ENCODE measurements around the gene ST7.

ST7 gene

DNA sequence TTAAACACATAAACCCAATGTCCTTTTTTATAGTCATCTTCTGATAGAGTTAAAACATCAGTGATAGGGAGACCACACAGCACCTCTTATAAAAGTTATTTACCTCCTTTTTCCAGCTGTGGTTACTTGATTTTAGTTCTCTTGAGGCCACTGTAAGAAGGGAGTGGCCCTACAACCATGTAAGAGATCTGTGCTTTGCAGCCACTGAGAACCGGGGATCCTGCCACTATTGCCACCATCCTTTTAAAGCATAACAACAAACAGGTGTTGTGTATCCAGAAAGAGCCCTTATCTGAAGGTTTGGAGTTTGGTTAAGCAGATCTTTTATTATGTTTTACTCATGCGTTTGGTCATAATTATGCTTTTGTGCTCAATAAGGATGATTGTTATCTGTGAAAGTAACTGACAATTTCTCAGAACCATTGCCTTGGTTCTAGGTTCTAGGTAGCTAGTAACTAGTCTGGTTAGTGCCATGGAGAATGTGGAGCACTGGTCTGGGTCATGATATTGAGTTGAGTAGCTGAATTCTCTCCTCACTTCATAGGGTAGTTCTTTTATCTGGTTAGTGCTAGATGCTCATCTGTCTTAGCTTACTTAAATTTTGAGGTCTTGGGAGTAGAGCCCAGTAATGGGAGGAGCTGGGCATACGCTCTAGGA lies 56.5 kb downstream of the ST7 start:
- H3K9me3 ChIP-seq (ENCODE audit: control insufficient read depth in 2 of 2, low read length in 2 of 2) = no peaks in the 10 kb centered on the region
- H3K4me1 ChIP-seq (ENCODE audit: control insufficient read depth, insufficient read depth, low read length) = no peaks in the 10 kb centered on the region
- no peak overlapping the region for H3K27ac ChIP-seq (ENCODE audit: low read length)
- no peak overlapping the region for H3K9ac ChIP-seq (ENCODE audit: low read length in 2 of 2)
- no peak overlapping the region for H3K4me3 ChIP-seq (ENCODE audit: low read length in 2 of 2)
- no peaks in the 10 kb centered on the region for H3K36me3 ChIP-seq (ENCODE audit: control insufficient read depth in 2 of 2, insufficient read depth in 2 of 2, low read length in 2 of 2)
- H3K27me3 ChIP-seq (ENCODE audit: control insufficient read depth in 1 of 2, insufficient read depth in 2 of 2, low read length in 2 of 2) = no peaks in the 10 kb centered on the region

DNA sequence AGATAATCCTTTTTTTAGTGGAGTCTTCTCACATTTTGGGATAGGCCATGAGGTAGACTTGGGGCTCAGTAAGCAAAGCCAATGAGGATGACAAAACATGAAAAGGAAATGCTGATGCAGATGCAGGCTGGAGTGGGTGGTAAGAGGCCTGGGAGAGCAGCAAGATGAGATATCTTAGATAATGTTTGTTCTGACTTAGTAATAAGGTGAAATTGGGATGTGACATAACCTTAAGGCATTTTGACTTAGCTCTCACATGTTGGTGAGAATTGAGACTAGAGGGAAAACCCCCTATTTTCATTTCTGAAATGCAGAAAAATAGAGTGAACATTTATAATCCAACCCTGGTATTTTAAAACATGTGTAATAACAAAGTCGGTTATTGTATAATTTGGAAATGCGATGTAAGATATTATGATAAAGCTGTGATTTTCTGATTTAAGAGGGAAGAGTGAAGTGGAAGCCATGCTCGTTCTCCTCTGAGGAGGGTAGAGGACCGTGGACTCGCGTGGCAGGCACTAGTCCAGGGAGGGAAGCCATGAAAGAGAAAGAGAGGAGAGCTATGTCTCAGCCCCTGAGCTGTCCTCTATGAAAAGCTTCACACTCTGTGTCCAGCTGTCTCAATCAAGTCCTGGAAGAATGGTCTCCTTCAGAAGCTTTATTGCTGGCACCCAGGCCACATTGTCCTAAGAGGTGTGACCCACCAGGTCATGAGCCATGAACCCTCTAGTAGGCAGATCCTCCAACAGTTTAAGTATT lies 57.3 kb downstream of the ST7 start:
- H3K4me1 ChIP-seq (ENCODE audit: control insufficient read depth, insufficient read depth, low read length) = no peaks in the 10 kb centered on the region
- H3K36me3 ChIP-seq (ENCODE audit: control insufficient read depth in 2 of 2, insufficient read depth in 2 of 2, low read length in 2 of 2) = no peaks in the 10 kb centered on the region
- no peak overlapping the region for H3K4me3 ChIP-seq (ENCODE audit: low read length in 2 of 2)
- no peak overlapping the region for H3K27ac ChIP-seq (ENCODE audit: low read length)
- no peaks in the 10 kb centered on the region for H3K9me3 ChIP-seq (ENCODE audit: control insufficient read depth in 2 of 2, low read length in 2 of 2)
- H3K27me3 ChIP-seq (ENCODE audit: control insufficient read depth in 1 of 2, insufficient read depth in 2 of 2, low read length in 2 of 2) = no peaks in the 10 kb centered on the region
- no peak overlapping the region for H3K9ac ChIP-seq (ENCODE audit: low read length in 2 of 2)

DNA sequence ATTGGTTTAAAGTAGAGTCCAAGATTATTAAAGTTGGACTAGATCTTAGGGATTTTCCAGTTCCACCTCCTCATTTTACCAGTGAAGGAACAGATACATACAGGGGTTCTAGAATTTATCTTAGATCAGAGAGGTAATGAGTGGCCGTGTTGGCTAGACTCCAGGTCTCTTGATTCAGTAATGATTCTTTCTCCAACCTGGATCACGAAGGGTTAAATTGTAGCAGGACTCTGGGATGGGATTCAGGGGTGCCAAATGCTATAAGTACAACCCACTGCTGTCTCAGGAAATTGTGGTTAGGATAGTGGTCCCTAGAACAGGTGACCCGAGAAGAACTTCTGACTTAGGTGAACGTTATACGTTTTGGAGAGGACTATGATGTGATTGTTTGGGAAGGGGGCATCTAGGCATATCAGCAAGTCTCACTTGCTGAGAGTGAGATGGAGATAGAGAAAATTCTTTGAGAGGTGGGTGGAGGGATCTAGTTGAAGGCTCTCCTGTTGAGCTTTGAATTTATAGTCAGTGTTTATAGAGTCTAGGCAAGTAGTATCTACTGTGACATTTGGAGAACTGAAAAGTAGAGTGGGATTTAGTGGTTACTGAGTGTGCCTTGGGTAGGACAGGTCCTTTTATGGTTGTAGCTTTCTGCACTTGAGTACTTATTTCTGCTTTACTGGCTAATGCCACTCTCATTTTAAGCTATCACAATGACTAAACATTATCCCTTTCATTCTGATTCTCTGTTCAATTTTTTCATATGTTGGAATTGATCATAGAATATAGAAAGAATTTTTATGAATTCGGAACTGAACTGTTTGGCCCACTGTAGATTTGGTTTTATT lies 58.3 kb downstream of the ST7 start:
- no peak overlapping the region for H3K9ac ChIP-seq (ENCODE audit: low read length in 2 of 2)
- no peaks in the 10 kb centered on the region for H3K36me3 ChIP-seq (ENCODE audit: control insufficient read depth in 2 of 2, insufficient read depth in 2 of 2, low read length in 2 of 2)
- no peak overlapping the region for H3K27ac ChIP-seq (ENCODE audit: low read length)
- H3K4me3 ChIP-seq (ENCODE audit: low read length in 2 of 2) = no peak overlapping the region
- H3K9me3 ChIP-seq (ENCODE audit: control insufficient read depth in 2 of 2, low read length in 2 of 2) = no peaks in the 10 kb centered on the region
- H3K4me1 ChIP-seq (ENCODE audit: control insufficient read depth, insufficient read depth, low read length) = no peaks in the 10 kb centered on the region
- no peaks in the 10 kb centered on the region for H3K27me3 ChIP-seq (ENCODE audit: control insufficient read depth in 1 of 2, insufficient read depth in 2 of 2, low read length in 2 of 2)

DNA sequence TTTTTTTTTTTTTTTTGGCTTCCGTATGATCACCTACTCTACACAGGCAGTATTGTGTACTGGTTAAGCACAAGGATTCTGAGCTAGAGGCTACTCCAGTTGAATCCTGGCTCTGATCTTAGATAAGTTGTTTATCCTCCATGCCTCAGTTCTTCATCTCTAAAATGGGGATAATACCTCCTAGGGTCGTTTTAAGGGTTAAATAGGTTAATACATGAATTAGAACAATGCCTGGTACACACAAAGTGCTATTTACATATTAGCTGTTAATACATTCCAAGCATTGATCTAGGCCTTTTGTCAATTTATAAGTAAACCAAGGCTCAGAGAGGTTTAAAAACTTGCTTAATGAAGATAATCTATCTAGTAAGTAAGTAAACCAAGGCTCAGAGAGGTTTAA lies 59.0 kb downstream of the ST7 start:
- Histone ChIP-seq H3K4me1 (ENCODE audit: control insufficient read depth, insufficient read depth, low read length) (no peaks in the 10 kb centered on the region), H3K27ac (ENCODE audit: low read length) (no peak overlapping the region), H3K4me3 (ENCODE audit: low read length in 2 of 2) (no peak overlapping the region), H3K36me3 (ENCODE audit: control insufficient read depth in 2 of 2, insufficient read depth in 2 of 2, low read length in 2 of 2) (no peaks in the 10 kb centered on the region), H3K9ac (ENCODE audit: low read length in 2 of 2) (no peak overlapping the region), H3K9me3 (ENCODE audit: control insufficient read depth in 2 of 2, low read length in 2 of 2) (no peaks in the 10 kb centered on the region), H3K27me3 (ENCODE audit: control insufficient read depth in 1 of 2, insufficient read depth in 2 of 2, low read length in 2 of 2) (no peaks in the 10 kb centered on the region)

DNA sequence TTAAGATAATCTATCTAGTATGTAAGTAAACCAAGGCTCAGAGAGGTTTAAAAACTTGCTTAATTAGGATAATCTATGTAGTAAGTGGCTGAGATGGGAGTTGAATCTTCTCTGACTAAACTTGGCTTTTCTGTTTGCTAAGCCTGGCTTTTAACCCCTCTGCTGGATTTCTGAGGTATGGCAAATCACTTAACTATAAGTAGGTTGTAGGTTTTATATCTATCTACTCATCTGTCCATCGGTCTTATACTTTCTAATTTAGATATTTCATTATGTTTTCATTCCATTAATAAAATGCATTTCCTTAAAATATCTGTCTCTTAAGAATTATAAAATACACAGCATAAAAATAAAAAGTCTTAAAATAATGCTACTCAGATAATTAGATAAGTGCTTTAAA lies 59.4 kb downstream of the ST7 start:
- no peak overlapping the region for H3K9ac ChIP-seq (ENCODE audit: low read length in 2 of 2)
- no peaks in the 10 kb centered on the region for H3K9me3 ChIP-seq (ENCODE audit: control insufficient read depth in 2 of 2, low read length in 2 of 2)
- no peaks in the 10 kb centered on the region for H3K36me3 ChIP-seq (ENCODE audit: control insufficient read depth in 2 of 2, insufficient read depth in 2 of 2, low read length in 2 of 2)
- H3K27me3 ChIP-seq (ENCODE audit: control insufficient read depth in 1 of 2, insufficient read depth in 2 of 2, low read length in 2 of 2) = no peaks in the 10 kb centered on the region
- no peak overlapping the region for H3K4me3 ChIP-seq (ENCODE audit: low read length in 2 of 2)
- H3K27ac ChIP-seq (ENCODE audit: low read length) = no peak overlapping the region
- H3K4me1 ChIP-seq (ENCODE audit: control insufficient read depth, insufficient read depth, low read length) = no peaks in the 10 kb centered on the region

DNA sequence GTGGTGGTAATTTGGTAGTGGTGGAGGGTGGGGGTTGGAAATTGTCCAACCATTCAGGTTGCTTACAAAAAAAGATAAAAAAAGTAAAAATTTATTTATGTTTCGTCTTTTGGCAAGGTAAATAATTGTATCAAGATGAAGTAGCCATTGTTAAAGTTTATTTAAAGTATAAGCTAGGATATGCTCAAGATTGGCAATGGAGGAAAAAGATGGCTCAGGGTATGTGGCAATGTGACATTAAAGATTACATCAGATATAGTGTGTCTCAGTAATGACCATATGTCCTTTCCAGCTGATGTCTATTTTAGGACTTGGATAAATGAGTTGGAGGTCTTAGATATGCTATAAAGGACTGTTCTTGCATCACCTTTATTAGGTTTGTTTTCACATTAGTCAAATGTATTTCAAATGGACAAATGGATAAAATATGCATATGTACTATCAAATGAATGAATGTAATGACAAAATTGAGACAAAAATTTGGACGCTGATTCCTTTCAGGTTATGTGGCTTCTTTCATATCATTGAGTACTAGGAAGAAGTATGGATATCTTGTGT lies 60.9 kb downstream of the ST7 start:
- Histone ChIP-seq H3K4me1 (ENCODE audit: control insufficient read depth, insufficient read depth, low read length) (no peaks in the 10 kb centered on the region), H3K27ac (ENCODE audit: low read length) (no peak overlapping the region), H3K27me3 (ENCODE audit: control insufficient read depth in 1 of 2, insufficient read depth in 2 of 2, low read length in 2 of 2) (no peaks in the 10 kb centered on the region), H3K36me3 (ENCODE audit: control insufficient read depth in 2 of 2, insufficient read depth in 2 of 2, low read length in 2 of 2) (no peaks in the 10 kb centered on the region), H3K4me3 (ENCODE audit: low read length in 2 of 2) (no peak overlapping the region), H3K9me3 (ENCODE audit: control insufficient read depth in 2 of 2, low read length in 2 of 2) (no peaks in the 10 kb centered on the region), H3K9ac (ENCODE audit: low read length in 2 of 2) (no peak overlapping the region)

DNA sequence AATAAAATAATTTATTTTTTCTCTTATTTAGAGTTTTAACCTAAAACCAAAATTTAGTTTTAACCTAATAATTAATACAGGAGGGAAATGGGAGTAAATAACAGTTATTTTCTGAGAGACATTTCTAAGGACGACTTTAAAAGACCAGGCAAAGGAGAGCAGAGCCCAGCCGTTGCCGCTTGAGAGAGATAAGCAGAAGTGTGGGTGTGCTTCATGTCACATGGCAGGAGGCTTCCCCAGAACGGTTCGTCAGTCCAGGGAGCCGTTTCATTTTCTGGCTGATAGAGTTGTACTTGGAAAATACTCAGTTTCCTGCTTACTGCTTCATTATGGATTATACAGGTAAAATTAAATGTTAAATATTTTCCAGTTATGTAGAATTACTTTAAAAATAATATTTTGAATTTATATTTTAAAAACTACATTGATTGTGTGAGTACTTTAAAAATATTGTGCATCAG lies 61.4 kb downstream of the ST7 start:
- peak overlapping the region in 1 of 2 donors; percentile 17 for H3K4me3 ChIP-seq (ENCODE audit: low read length in 2 of 2)
- H3K27ac ChIP-seq (ENCODE audit: low read length) = no peak overlapping the region
- no peaks in the 10 kb centered on the region for H3K27me3 ChIP-seq (ENCODE audit: control insufficient read depth in 1 of 2, insufficient read depth in 2 of 2, low read length in 2 of 2)
- peaks cover under 1% of the 10 kb centered on the region for H3K4me1 ChIP-seq (ENCODE audit: control insufficient read depth, insufficient read depth, low read length)
- H3K9me3 ChIP-seq (ENCODE audit: control insufficient read depth in 2 of 2, low read length in 2 of 2) = no peaks in the 10 kb centered on the region
- H3K36me3 ChIP-seq (ENCODE audit: control insufficient read depth in 2 of 2, insufficient read depth in 2 of 2, low read length in 2 of 2) = no peaks in the 10 kb centered on the region
- H3K9ac ChIP-seq (ENCODE audit: low read length in 2 of 2) = no peak overlapping the region

DNA sequence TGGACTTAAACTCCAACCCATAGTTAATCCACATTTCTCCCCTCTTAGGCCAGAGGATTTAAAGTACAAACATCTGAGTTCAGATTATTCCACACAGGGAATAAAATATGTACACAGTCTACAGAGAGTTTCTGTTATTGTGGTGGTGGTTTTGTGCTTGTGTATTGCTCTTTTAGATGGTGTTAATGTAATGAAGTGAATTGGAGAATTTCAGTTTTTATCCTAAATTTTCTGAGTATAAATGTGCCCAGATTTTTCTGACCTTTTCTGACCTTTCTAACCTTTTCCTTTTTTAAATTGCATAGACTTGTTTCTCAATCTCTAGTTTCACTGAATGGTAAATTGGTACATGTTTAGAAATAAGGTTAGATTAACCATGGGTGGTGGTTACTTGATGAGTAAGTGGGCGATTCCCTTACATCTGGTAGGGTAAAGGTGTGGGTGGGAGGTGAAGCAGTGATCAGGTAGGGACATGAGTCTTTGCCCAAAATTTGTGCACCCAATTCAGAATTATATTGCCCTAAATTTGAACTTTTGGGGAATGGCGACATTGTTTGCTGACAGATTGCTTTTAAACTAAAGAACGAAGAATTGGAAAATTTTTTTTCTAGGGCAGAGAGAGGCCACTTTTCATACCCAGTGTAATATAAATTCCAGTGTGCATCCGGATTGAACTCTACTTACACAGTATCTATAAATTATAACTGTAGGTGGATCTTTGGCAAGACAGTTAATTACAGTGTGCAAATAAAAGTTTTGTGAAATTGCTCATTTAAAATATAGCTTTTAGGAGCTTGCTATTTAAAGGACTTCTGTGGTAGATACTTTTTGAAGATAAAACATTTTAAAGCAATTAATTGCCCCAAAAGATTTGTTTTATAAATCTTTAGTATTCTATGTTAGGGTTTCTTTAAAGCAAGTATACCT lies 62.2 kb downstream of the ST7 start:
- no peaks in the 10 kb centered on the region for H3K36me3 ChIP-seq (ENCODE audit: control insufficient read depth in 2 of 2, insufficient read depth in 2 of 2, low read length in 2 of 2)
- no peak overlapping the region for H3K9ac ChIP-seq (ENCODE audit: low read length in 2 of 2)
- no peaks in the 10 kb centered on the region for H3K27me3 ChIP-seq (ENCODE audit: control insufficient read depth in 1 of 2, insufficient read depth in 2 of 2, low read length in 2 of 2)
- H3K4me3 ChIP-seq (ENCODE audit: low read length in 2 of 2) = no peak overlapping the region
- no peak overlapping the region for H3K27ac ChIP-seq (ENCODE audit: low read length)
- H3K9me3 ChIP-seq (ENCODE audit: control insufficient read depth in 2 of 2, low read length in 2 of 2) = no peaks in the 10 kb centered on the region
- H3K4me1 ChIP-seq (ENCODE audit: control insufficient read depth, insufficient read depth, low read length) = peaks cover 4% of the 10 kb centered on the region

DNA sequence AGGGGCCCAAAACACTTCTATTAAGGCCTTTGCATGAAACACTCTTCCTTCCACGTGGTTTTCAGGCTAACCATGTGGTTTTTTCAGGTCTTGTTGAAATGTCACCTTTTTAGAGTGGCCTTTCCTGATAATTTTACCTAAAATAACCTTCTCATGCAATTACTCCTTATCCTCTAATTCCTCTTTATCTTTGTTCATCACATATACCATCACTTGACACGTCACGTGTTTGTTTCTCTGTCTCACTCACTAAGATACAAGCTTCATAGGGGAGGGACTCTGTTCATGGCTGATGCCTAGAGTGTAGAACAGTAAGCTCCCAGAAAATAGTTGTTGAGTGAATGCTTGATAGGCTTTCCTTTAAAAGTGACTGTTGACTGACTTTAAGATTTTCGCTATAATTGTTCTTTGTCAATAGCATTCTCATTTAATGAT lies 63.7 kb downstream of the ST7 start:
- peaks cover 7% of the 10 kb centered on the region for H3K4me1 ChIP-seq (ENCODE audit: control insufficient read depth, insufficient read depth, low read length)
- H3K36me3 ChIP-seq (ENCODE audit: control insufficient read depth in 2 of 2, insufficient read depth in 2 of 2, low read length in 2 of 2) = no peaks in the 10 kb centered on the region
- no peak overlapping the region for H3K27ac ChIP-seq (ENCODE audit: low read length)
- H3K4me3 ChIP-seq (ENCODE audit: low read length in 2 of 2) = no peak overlapping the region
- H3K9ac ChIP-seq (ENCODE audit: low read length in 2 of 2) = no peak overlapping the region
- no peaks in the 10 kb centered on the region for H3K9me3 ChIP-seq (ENCODE audit: control insufficient read depth in 2 of 2, low read length in 2 of 2)
- no peaks in the 10 kb centered on the region for H3K27me3 ChIP-seq (ENCODE audit: control insufficient read depth in 1 of 2, insufficient read depth in 2 of 2, low read length in 2 of 2)

All from stomach smooth muscle (tissue), 2 donors.